Islet of Langerhans (tissue), 1 donor: Measurements from ENCODE around the gene LCE3D.
"Not testable (repeated sequence)": the region's sequence is repeated elsewhere in the genome, so short reads cannot be mapped to it uniquely, and the experiment has no call there.

Experiments
- FAIRE-seq: peaks from one replicate; lab custom pipeline; 2011; peaks lifted over from hg19 to GRCh38; lab: Jason Lieb, UNC

The LCE3D gene, protein sequence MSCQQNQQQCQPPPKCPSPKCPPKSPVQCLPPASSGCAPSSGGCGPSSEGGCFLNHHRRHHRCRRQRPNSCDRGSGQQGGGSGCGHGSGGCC

DNA sequence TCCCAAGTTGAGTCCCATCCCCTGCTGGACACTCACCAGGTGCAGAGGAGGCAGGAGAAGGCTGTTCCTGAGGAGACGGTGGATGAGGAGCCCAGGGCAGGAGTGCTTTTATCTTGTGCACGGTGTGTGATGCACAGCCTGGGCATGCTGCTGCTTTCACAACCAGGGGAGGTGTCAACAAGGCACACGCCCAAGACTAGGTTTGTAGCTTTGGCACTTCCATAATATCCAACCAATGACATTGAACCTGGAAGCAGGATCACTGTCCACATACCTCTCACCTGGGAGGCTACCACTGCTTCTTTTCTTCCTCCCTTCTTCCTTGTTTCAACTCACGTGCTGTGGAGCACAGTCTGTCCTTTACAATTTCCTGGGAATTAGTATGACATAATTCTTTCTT is at the start of gene LCE3D:
Gene LCE3D (minus strand): TSS at position 84 of the 400 bp plus-strand sequence. CDS start 580 bp downstream, outside the sequence.
- no peak for FAIRE-seq

DNA sequence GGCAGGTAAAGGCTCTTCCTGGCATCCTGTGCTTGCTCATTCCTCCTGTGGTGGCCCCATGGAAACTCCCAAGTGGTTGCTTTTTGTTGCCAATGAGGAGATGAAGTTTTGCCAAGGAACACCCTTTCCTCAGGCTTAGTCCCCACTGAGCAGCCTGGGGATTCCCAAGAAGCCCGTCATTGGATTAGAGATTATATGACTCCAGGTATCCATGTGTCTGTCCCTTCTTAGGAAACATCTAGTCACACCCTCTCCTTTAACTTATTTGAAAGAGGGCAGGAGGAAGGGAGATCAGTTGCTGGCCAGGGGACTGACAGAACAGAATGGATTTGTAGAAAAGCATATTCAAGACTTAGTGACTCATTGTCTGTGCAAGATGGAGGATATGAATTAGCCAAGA is 46.4 kb upstream of the LCE3D start:
- FAIRE-seq, result no peak

DNA sequence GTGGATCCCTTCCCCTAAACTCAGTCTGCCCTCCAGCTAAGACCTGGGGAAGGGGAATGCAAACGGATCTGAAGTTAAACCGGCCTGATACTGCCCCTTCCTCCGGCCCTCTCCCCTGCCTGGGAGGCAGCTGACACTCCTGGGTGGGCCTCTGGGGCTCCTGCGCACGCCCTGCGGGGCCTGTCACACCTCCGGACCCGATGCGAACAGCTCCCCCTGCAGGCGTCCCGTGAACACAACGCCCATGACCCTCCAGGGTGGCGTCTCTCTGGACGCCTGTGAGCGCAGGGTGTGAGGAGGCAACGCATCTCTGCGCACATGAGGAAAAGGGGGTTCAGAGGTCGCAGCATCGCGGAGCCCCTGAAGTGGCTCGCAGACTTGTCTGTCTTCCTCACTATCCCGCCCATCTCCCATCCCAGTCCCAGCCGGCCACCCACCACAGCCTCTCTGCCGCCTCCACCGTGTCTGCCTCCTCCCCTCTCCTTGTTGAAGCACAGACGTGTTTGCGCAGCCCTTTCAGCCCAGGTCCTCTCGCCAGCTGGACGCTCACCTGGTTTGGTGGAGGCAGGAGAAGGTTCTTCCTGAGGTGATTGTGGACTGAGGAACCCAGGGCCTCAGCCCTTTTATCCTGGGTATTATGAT is 43.0 kb upstream of the LCE3D start:
- no peak for FAIRE-seq

DNA sequence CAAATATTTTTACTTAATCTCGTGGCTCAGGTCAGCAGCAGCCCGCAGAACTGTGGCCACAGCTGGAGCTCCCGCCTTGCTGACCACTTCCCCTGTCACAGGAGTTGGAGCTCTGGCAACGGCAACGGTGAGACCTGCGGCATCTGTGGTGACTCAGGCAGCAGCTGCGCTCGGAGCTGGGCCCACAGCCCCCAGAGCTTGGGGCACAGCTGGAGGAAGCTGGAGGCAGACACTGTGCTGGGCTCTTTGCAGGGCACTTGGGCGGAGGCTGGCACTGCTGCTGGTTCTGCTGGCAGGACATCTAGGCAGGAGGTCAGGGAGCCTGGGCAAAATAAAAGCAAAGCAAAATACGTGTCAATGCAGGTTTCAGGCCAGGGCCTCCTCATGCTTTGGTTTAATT is 42.5 kb upstream of the LCE3D start, which contains the start of gene LCE3A:
Gene LCE3A (minus strand): TSS at position 301 of the 400 bp plus-strand sequence. CDS start 0 bp downstream, at position 301.
- FAIRE-seq, result no peak

DNA sequence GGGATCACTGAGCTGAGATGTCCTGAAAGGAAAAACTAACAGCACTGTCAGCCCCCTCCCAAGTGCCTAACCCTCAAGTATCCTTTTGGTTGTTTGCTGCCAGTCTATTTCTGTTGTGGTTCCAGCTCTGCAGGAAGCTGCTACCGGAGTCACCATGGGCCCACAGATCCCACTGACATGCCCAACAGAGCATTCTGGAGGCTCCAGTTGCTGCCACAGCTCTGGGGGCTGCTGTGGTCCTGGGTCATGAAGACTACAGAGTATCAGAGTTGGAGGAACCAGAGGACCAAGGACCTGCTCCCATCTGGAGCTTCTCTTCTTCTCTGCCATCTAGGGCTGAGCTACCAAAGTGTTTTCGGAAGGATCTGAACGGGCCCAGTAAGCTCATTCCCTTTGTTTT is 41.7 kb upstream of the LCE3D start:
- no peak for FAIRE-seq

DNA sequence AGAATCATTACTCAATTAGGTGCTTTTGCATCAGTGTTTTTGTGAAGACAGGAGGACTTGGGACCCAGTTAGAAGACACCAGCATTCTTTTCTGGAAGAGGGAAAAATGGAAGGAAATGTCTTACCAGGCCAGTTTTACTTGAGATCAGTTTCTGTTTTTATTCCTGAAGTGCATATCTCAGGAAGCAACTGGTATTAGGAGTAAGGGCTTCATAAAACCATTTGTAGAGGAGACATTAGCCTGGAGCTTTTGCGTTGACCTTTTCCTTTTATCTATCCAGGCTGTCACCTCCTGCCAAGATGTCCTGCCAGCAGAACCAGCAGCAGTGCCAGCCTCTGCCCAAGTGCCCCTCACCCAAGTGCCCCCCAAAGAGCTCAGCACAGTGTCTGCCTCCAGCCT is 33.2 kb upstream of the LCE3D start, which contains the start of gene LCE3B:
Gene LCE3B (plus strand): TSS at position 301 of the 400 bp plus-strand sequence. CDS start 0 bp downstream, at position 301.
- no peak for FAIRE-seq

DNA sequence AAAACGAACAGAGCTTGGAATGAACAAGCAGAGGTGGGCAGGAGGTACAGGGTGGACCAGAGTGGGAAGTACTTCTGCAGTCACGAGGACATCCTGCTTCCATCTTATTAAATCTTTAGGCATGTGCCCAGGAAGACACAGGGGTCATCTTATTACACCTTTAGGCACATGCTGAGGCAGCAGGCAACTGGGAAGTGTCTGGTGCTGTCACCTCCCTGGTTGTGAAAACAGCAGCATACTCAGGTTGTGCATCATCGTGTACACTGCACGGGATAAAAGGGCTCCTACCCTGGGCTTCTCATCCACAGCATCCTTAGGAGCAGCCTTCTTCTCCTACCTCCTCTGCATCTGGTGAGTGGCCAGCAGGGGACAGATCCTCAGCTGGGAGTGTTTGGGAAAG is 19.6 kb upstream of the LCE3D start, which contains the start of gene LCE3C:
Gene LCE3C (plus strand): TSS at position 301 of the 400 bp plus-strand sequence. CDS start 498 bp downstream, outside the sequence.
- no peak for FAIRE-seq

DNA sequence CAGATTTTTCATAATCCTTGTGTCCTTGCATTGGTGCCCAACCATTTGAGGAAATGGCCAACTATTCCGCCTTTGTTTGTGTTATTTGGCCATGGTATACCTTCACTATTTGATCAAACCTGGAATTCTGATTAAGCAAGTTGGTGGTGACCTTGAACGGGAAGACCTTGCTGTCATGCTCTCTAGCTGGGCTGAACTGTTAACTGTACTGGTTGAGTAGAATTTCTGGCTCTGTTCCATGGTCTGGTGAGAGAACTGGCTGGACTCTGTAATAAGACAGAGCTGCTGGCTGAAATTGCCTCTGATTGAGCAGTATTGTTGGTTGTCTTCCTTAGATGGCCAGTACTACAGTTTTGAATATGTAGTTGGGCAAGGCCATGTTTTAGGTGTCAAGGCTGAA is 16.7 kb upstream of the LCE3D start:
- no peak for FAIRE-seq

DNA sequence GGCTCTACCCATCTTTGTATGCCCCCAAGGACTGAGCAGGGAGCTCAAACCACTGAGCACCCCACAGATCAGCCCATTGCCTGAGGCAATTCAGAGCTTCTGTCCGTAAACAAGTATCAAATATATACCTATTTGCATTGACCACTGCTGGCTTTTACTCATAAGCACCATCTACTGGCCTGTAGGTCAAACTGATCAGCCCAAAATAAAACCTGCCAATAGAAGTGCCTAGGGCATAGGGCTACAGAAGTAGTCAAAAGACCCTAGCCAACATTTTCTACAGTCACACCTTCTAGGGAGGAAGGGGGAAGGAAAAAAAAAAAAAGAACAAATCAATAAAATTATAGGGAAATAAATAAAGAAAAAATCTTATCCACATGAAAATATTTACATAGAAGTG is 5.3 kb upstream of the LCE3D start:
- FAIRE-seq, result no peak

DNA sequence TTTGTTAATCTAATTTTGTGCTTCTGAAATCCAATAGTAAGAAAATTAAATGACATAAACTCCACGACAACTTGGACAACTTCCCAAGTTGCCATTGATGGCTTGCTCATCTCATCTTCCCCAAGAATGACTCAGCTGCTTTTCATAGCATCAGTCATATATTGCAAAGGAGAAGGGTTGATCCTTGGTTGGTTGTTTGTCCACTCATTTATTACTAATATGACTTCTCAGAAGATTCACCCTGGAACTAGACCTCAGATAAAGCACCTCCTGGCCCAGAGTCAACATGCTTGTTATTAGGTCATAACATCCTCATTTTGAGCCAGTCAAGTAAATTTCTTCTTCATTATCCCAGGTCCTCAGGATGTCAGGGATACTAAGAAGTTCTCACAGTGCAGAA is 2.3 kb upstream of the LCE3D start:
- FAIRE-seq, result no peak

DNA sequence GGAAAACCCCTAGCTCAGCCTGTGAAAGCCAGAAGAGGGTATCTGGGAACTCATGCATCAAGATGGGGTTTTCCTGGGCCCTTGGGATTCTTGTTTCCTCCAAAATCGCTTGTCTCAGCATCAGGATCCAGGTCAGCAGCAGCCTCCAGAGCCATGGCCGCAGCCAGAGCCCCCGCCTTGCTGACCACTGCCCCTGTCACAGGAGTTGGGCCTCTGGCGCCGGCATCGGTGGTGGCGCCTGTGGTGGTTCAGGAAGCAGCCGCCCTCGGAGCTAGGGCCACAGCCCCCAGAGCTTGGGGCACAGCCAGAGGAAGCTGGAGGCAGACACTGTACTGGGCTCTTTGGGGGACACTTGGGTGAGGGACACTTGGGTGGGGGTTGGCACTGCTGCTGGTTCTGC is 790 bp downstream of the LCE3D start:
- not testable (repeated sequence) for FAIRE-seq

DNA sequence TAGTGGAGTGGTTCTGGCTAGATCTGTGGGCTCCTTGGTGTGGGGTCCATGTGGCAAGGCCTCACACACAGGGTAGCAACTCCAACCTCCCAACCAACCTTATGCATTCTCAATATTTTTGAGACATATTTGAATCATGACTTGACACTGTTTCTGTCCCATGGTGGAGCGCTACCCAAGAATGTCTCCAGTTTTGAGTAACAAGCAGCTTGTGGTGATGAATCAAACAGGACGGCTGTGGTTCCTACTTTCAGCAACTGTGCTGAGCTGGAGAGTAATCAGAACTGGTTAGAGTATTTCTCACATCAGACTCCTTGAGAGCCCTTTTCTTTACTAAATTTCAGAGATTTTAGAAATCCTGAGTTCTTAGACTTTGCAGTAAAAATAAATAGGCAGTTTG is 3.1 kb downstream of the LCE3D start:
- no peak for FAIRE-seq

DNA sequence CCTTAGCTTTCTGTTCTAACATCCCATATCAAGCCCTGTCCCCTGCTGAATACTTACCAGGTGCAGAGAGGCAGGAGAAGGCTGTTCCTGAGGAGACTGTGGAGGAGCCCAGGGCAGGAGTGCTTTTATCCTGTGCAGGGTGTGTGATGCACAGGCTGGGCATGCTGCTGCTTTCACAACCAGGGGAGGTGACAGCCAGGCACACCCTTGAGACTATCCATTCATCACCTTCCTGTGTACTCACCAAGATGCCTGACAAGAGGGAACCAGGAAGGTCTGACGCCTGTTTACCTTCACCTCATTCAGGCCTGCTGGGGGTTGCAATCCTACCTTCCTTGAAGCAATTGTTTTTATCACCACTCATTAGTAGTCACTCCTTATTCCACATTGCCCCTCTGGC is 13.6 kb downstream of the LCE3D start, which contains the start of gene LCE3E:
Gene LCE3E (minus strand): TSS at position 100 of the 400 bp plus-strand sequence. CDS start 572 bp downstream, outside the sequence.
- no peak for FAIRE-seq

DNA sequence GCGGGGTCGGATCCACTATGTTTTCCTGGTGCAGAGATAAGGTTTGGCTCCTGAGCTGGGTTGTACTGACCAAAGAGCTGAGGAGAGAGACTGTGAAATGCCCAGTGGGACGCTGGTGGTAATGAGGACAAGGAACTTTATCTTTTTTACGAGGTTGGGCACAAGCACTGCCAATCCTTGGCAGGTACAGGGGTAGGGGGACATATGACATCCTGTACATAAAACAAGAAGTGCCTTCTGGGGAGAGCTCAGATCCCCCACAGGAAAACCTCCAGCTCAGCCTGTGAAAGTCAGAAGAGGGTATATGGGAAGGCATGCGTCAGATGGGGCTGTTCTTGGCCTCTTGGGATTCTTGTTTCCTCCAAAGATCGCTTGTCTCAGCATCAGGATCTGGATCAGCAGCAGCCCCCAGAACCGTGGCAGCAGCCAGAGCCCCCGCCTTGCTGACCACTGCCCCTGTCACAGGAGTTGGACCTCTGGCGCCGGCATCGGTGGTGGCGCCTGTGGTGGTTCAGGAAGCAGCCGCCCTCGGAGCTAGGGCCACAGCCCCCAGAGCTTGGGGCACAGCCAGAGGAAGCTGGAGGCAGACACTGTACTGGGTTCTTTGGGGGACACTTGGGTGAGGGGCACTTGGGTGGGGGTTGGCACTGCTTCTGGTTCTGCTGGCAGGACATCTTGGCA is 14.6 kb downstream of the LCE3D start:
- FAIRE-seq, result no peak

DNA sequence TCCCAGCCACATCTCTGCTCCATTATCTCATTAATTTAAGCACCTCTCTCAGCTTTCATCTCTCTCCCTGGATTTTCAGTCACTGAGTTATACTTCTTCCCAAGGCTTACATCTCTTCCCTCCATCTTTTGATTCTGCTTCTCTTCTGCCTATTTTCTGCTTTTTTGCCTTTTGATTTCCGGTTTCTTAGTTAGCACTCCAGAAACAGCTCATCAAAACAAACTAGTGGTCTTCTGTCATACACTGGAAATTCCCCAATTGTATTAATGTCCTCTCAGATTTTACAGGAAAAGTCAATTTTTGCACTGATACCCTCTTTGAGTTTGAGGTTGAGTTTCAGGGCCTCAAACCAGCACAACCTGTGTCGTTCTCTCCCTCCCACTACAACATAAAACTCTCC is 15.2 kb downstream of the LCE3D start:
- FAIRE-seq, result no peak

DNA sequence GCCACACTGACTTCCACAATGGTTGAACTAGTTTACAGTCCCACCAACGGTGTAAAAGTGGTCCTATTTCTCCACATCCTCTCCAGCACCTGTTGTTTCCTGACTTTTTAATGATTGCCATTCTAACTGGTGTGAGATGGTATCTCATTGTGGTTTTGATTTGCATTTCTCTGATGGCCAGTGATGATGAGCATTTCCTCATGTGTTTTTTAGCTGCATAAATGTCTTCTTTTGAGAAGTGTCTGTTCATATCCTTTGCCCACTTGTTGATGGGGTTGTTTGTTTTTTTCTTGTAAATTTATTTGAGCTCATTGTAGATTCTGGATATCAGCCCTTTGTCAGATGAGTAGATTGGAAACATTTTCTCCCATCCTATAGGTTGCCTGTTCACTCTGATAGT is 32.0 kb downstream of the LCE3D start:
- FAIRE-seq, result not testable (repeated sequence)

DNA sequence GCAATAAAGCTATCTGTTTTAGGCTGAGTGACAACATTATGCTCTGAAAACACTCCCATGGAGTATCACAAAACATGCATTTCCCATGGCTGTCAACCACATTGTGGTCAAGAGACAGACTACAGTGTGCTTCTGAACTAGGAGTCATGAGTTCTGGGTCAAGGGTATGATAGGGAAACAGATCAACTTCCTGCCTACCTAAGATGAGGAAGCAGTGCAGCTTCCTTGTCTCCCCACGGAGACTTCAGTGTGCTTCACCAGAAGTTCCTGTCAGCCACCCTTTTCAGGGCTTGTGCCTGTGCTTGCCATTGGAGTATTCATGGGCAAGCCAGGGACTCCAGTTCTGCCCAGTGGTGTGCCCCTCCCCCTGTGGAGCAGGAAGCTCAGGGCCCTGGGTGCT is 33.6 kb downstream of the LCE3D start:
- no peak for FAIRE-seq

DNA sequence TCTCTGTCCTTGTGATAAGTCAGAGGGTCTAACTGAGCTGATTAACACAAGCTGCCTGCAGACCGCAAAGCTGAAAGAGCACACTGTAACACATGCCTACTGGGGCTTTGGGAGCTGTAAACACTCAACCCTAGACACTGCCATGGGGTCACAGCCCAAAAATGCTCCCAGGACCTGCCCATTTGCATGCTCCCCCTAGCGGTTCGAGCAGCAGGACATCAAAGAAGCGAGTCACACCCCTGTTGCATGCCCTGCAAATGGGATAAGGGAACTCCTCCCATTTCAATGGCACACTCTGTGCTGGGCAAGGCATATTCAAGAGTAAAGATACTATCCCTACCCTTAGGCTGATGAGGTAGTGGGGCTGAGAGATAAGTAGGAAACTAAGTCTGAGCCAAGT is 36.5 kb downstream of the LCE3D start:
- no peak for FAIRE-seq

DNA sequence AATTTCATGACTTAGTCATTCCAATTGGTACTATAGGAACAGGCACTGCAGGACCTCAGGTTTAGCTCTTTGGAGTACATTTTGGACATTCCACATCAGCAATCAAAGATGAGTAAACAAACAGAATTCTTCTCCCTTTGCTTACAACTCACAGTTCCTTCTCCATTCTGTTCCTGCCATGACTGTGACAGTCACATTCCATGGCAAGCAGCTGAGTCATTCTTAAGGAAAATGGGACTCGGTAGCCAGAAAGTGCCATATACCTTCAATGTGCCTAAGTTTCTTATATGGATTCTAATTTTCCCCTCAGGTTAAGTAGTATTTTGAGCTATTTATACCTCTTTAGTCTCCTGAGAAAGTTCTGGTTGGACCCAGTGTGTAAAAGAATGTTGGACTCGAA is 40.4 kb downstream of the LCE3D start:
- no peak for FAIRE-seq

DNA sequence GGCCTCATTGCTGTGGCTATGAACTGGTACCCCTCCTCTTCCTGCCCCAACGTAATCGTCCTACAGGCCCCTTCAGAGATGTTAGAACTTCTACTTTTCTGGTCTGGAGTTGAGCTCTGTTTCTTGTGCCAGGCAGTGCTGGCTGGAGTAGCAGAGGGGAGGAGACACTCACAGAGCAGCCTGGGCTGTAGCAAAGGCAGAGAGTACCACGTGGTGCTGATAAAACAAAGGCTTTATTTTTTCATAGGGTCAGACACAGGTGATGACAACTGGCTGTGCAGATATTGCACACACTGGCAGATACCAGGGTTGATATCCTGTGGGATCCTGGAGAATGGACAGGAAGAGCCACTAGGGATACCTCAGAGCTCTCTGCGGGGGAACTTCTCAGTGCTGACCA is 42.8 kb downstream of the LCE3D start:
- no peak for FAIRE-seq

DNA sequence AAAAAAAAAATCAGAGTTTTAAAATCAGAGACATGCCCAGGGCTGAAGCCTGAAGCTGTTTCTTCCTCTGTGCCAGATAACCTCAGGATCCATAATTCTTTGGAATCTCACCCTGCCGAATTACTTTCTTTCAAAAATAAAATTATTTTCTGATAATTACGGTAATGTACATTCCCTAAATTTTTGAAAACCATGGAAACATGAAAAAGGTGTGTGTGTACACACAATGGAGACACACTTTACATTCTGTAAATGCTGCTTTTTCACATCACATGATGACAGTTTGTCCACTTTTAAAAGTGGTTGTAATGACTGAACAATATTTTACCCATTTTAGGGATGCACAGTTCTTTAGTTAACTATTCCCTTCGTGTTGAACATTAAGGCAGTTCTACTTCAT is 44.5 kb downstream of the LCE3D start:
- no peak for FAIRE-seq

DNA sequence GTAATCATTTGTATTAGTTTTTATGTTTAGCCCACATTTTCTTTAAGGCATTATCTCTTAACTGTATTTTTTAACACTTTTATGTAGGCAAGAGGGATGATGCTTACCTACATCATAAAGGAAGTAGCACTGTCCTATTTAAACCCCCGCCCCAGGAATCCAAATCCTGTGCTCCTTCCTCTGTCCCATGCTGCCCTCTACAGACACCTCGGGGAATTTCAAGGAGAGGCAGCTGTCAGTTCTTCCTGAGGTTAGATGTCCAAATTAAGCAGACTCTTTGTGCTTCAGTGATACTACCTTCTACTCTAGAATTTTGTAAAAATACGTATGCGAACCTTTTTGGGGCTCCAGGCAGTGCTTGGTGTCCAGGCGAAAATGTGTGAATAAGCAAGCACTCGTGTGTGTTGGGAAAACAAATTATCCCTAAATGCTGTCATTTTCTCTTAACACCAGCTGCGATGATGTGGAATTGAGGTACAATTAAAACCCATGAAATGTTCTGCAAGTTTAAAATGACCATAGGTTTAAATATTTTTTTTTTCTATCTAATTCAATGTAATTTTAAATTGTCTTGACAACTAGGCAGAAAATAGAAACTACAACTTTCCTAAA is 46.9 kb downstream of the LCE3D start:
- FAIRE-seq, result no peak
